ENCODE data around the gene APOA5.

- no peak for TF ChIP-seq CTCF (IDR thresholded peaks at IDR 0.05)
- TF ChIP-seq, protein P1, sequence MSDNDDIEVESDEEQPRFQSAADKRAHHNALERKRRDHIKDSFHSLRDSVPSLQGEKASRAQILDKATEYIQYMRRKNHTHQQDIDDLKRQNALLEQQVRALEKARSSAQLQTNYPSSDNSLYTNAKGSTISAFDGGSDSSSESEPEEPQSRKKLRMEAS (IDR thresholded peaks at IDR 0.05; ENCODE audit: low read depth): no peak
- no peak for TF ChIP-seq RFX5 (IDR thresholded peaks at IDR 0.05; ENCODE audit: low read length)
- TF ChIP-seq USF2 (IDR thresholded peaks at IDR 0.05; ENCODE audit: borderline replicate concordance, low read depth, low read length): no peak
- TF ChIP-seq, protein P2, sequence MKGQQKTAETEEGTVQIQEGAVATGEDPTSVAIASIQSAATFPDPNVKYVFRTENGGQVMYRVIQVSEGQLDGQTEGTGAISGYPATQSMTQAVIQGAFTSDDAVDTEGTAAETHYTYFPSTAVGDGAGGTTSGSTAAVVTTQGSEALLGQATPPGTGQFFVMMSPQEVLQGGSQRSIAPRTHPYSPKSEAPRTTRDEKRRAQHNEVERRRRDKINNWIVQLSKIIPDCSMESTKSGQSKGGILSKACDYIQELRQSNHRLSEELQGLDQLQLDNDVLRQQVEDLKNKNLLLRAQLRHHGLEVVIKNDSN (IDR thresholded peaks at IDR 0.05; ENCODE audit: borderline replicate concordance, low read depth): no peak
- no peak for TF ChIP-seq MXI1 (IDR thresholded peaks at IDR 0.05; ENCODE audit: low read depth, low read length)
- TF ChIP-seq POLR2AphosphoS5 (IDR thresholded peaks at IDR 0.05; ENCODE audit: low read depth, low read length): no peak
- TF ChIP-seq REST (IDR thresholded peaks at IDR 0.05; ENCODE audit: low read depth, low read length): no peak
- no peak for TF ChIP-seq IRF3 (IDR thresholded peaks at IDR 0.05; ENCODE audit: low read depth, low read length)
- no peak for TF ChIP-seq FOXM1 (IDR thresholded peaks at IDR 0.05; ENCODE audit: low read depth)
Measured at GRCh38 chr11:116786326-116786725, 5.4 kb downstream of the APOA5 start.
